ENCODE measurements around the gene MFGE8. TPM values are rescaled to one million over a fixed set of nuclear protein-coding genes. Genes with fewer than 3 reads are reported as not detected.

Gene MFGE8
- total RNA-seq, 2 experiments from 2014 or later = 29.0 to 34.0 TPM

DNA sequence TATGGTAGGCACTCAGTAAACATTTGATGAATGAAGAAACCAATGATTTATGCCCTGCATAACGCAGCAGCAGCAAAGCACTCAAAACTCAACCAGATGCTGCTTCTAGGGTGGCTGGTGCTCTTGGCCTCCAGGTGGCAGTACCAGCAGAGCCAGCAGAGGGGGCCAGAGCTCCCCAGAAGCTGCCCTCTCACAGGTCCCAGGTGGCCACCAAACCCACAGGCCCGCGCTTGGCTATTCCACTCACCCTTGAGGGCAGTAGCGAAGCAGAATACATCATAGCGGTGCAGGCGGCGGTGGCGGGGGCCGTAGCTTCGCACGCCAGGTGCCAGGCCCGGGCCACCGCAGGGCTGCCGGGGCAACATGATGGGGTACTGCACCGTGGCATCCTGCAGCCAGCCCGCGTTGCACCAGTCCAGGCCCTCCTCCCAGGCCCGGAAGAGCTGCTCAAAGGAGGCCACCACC, 34.4 kb downstream of the MFGE8 start:
- intact Hi-C loops (cut with micrococcal nuclease) = no loop called here
- Mint-ChIP-seq H3K4me1 (ENCODE audit: low read depth) (no peaks in the 10 kb centered on the region), H3K36me3 (ENCODE audit: low read depth) (peaks cover 34% of the 10 kb centered on the region), H3K9me3 (no peaks in the 10 kb centered on the region), H3K27me3 (no peaks in the 10 kb centered on the region), H3K4me3 (no peak overlapping the region), H3K27ac (no peak overlapping the region)
- ChIA-PET CTCF (interaction anchor here (0.8 to 2.2 kb wide), 17 partner anchors 8 to 267 kb away, joined by 3 to 13 read pairs (median 3); no protein-coding TSS in a partner anchor), POLR2A (interaction anchor here (0.8 to 1.6 kb wide), 3 partner anchors 9 to 19 kb away, joined by 3 to 4 read pairs (median 4); no protein-coding TSS in a partner anchor)
- peak; percentile 67 for DNase-seq
- ATAC-seq = peak; percentile 86
- TF ChIP-seq, protein P1, sequence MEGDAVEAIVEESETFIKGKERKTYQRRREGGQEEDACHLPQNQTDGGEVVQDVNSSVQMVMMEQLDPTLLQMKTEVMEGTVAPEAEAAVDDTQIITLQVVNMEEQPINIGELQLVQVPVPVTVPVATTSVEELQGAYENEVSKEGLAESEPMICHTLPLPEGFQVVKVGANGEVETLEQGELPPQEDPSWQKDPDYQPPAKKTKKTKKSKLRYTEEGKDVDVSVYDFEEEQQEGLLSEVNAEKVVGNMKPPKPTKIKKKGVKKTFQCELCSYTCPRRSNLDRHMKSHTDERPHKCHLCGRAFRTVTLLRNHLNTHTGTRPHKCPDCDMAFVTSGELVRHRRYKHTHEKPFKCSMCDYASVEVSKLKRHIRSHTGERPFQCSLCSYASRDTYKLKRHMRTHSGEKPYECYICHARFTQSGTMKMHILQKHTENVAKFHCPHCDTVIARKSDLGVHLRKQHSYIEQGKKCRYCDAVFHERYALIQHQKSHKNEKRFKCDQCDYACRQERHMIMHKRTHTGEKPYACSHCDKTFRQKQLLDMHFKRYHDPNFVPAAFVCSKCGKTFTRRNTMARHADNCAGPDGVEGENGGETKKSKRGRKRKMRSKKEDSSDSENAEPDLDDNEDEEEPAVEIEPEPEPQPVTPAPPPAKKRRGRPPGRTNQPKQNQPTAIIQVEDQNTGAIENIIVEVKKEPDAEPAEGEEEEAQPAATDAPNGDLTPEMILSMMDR (IDR thresholded peaks at IDR 0.05) = peak; percentile 65

- Mint-ChIP-seq H3K4me1 (ENCODE audit: low read depth) (no peaks in the 10 kb centered on the region), H3K36me3 (ENCODE audit: low read depth) (peaks cover 30% of the 10 kb centered on the region), H3K9me3 (no peaks in the 10 kb centered on the region), H3K27ac (no peak overlapping the region), H3K4me3 (no peak overlapping the region), H3K27me3 (no peaks in the 10 kb centered on the region)
- TF ChIP-seq, protein P1 (IDR thresholded peaks at IDR 0.05) = no peak
- DNase-seq = no peak
- ChIA-PET CTCF (interaction anchor here (0.9 to 2.2 kb wide), 9 partner anchors 11 to 268 kb away, joined by 3 to 13 read pairs (median 4); no protein-coding TSS in a partner anchor), POLR2A (interaction anchor here (0.6 to 1.6 kb wide), 2 partner anchors 9 to 20 kb away, joined by 4 read pairs; no protein-coding TSS in a partner anchor)
- no peak for ATAC-seq
- intact Hi-C loops (cut with micrococcal nuclease) = no loop called here
Observed at GRCh38 chr15:88877906-88878305, 35.3 kb downstream of the MFGE8 start.

DNA sequence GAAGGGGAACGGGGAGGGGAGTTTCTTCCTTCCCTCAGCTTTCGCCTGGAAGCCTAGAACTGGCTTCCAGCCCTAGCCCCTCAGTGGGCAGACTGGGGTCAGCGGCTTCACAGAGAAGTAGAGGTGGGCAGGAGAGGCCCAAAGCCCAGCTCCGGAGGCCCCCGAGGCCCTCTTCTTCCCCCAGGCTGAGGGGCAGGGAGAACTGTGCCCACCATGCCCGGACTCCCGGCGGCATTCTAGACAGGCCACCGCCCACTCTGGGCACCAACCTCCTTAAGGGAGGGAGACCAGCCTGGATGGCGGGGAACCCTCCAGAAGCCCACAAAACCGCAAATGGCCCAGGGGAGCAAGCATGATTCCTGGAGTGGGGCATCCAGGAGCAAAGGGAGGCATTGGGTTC, 35.8 kb downstream of the MFGE8 start:
- no peaks in the 10 kb centered on the region for H3K27me3 Mint-ChIP-seq
- no peak overlapping the region for H3K27ac Mint-ChIP-seq
- ChIA-PET POLR2A (interaction anchor here (0.6 kb wide), 1 partner anchor 8 kb away, joined by 4 read pairs; no protein-coding TSS in a partner anchor), CTCF (no interaction called here)
- H3K36me3 Mint-ChIP-seq (ENCODE audit: low read depth) = peaks cover 30% of the 10 kb centered on the region
- TF ChIP-seq, protein P1 (IDR thresholded peaks at IDR 0.05) = no peak
- no peak for ATAC-seq
- no peak overlapping the region for H3K4me3 Mint-ChIP-seq
- no peaks in the 10 kb centered on the region for H3K9me3 Mint-ChIP-seq
- no peaks in the 10 kb centered on the region for H3K4me1 Mint-ChIP-seq (ENCODE audit: low read depth)
- no peak for DNase-seq
- intact Hi-C loops (cut with micrococcal nuclease) = no loop called here

GRCh38 chr15:88876573-88876972, 36.6 kb downstream of the MFGE8 start:
- TF ChIP-seq, protein P1 (IDR thresholded peaks at IDR 0.05) = no peak
- Mint-ChIP-seq H3K27me3 (no peaks in the 10 kb centered on the region), H3K4me3 (no peak overlapping the region), H3K36me3 (ENCODE audit: low read depth) (peaks cover 25% of the 10 kb centered on the region), H3K9me3 (no peaks in the 10 kb centered on the region), H3K4me1 (ENCODE audit: low read depth) (no peaks in the 10 kb centered on the region), H3K27ac (no peak overlapping the region)
- POLR2A ChIA-PET = no interaction called here
- intact Hi-C loops (cut with micrococcal nuclease) = no loop called here
- DNase-seq (no peak), ATAC-seq (no peak)
- CTCF ChIA-PET = no interaction called here

GRCh38 chr15:88874684-88875083, 38.5 kb downstream of the MFGE8 start:
- peaks cover 16% of the 10 kb centered on the region for H3K36me3 Mint-ChIP-seq (ENCODE audit: low read depth)

More at GRCh38 chr15:88874684-88875083, 38.5 kb downstream of the MFGE8 start:
- ChIA-PET CTCF (no interaction called here), POLR2A (no interaction called here)
- intact Hi-C loops (cut with micrococcal nuclease) = no loop called here
- TF ChIP-seq, protein P1 (IDR thresholded peaks at IDR 0.05) = no peak
- ATAC-seq (no peak), DNase-seq (no peak)
- no peaks in the 10 kb centered on the region for H3K9me3 Mint-ChIP-seq
- no peak overlapping the region for H3K27ac Mint-ChIP-seq
- no peak overlapping the region for H3K4me3 Mint-ChIP-seq
- H3K27me3 Mint-ChIP-seq = no peaks in the 10 kb centered on the region
- H3K4me1 Mint-ChIP-seq (ENCODE audit: low read depth) = no peaks in the 10 kb centered on the region

All from activated CD8-positive, alpha-beta T cell treated with anti-CD3 and anti-CD28 coated beads for 36 hours (primary cell).